Common myeloid progenitor, CD34-positive (primary cell): Measurements from ENCODE around the gene MATN1.

Experiments
- CTCF ChIA-PET: fragments of 350-600 bp; sonication (Branson Sonifier 250); formaldehyde crosslinking; loops from one replicate; lab custom pipeline; 2021; ENCODE audit warnings: antibody characterized with exemption; lab: Charles Lee
- POLR2A ChIA-PET: fragments of 350-600 bp; sonication (Branson Sonifier 250); formaldehyde crosslinking; loops from one replicate; lab custom pipeline; 2021; ENCODE audit warnings: antibody characterized with exemption; lab: Charles Lee
- DNase-seq, 3 donors: peaks; one replicate each; pipeline versions ENCODE4 v3.0.0 to v3.0.0-alpha.2; 2013
- H3K27ac ChIP-seq, 2 experiments: 1 replicate in 1 of 2; 2 replicates in 1 of 2; pipeline ENCODE4 v1.7.0; 2013; ENCODE audit warnings: inconsistent platforms in 2 of 2, low read length in 2 of 2, mild to moderate bottlenecking in 2 of 2, low read depth in 1 of 2, moderate library complexity in 1 of 2; ENCODE audit not compliant: severe bottlenecking in 2 of 2, insufficient read depth in 1 of 2, poor library complexity in 1 of 2
- H3K27me3 ChIP-seq, 5 experiments: replicated peaks in 2 of 5; 1 replicate in 3 of 5; 2 replicates in 2 of 5; pipeline versions ENCODE4 v1.6.1 to v1.7.0; 2013; ENCODE audit warnings: low read length in 4 of 5, mild to moderate bottlenecking in 2 of 5, moderate library complexity in 2 of 5, inconsistent platforms in 1 of 5; ENCODE audit not compliant: insufficient read depth in 5 of 5, control insufficient read depth in 4 of 5
- H3K36me3 ChIP-seq, 4 experiments: 1 replicate in 2 of 4; 2 replicates in 2 of 4; pipeline versions ENCODE4 v1.6.1 to v1.7.0; 2013; ENCODE audit warnings: low read length in 3 of 4, control low read depth in 1 of 4, mild to moderate bottlenecking in 1 of 4; ENCODE audit not compliant: control insufficient read depth in 4 of 4, insufficient read depth in 4 of 4
- H3K4me1 ChIP-seq, 4 experiments: 1 replicate in 3 of 4; 2 replicates in 1 of 4; pipeline versions ENCODE4 v1.6.1 to v1.7.1; 2013; ENCODE audit warnings: low read length in 3 of 4, mild to moderate bottlenecking in 3 of 4, control low read depth in 1 of 4, inconsistent platforms in 1 of 4, moderate library complexity in 1 of 4; ENCODE audit not compliant: control insufficient read depth in 4 of 4, insufficient read depth in 4 of 4; ENCODE audit errors: control extremely low read depth in 1 of 4
- H3K4me3 ChIP-seq, 7 experiments: 1 replicate in 4 of 7; 2 replicates in 3 of 7; pipeline versions ENCODE4 v1.5.1 to v1.7.0; 2013; ENCODE audit warnings: mild to moderate bottlenecking in 7 of 7, low read length in 6 of 7, moderate library complexity in 6 of 7, inconsistent platforms in 2 of 7, low read depth in 2 of 7, control low read depth in 1 of 7; ENCODE audit not compliant: insufficient read depth in 4 of 7, control insufficient read depth in 1 of 7; ENCODE audit errors: extremely low read depth in 1 of 7
- H3K9me3 ChIP-seq, 5 experiments: 1 replicate in 4 of 5; 2 replicates in 1 of 5; pipeline versions ENCODE4 v1.6.1 to v1.7.1; 2013; ENCODE audit warnings: low read length in 4 of 5, mild to moderate bottlenecking in 2 of 5, inconsistent platforms in 1 of 5, low read depth in 1 of 5, moderate library complexity in 1 of 5; ENCODE audit not compliant: control insufficient read depth in 4 of 5, insufficient read depth in 2 of 5; ENCODE audit errors: control extremely low read depth in 1 of 5
- WGBS: methylation state at CpG from one replicate; pipeline ENCODE4 v1.1.5; 2013; ENCODE audit not compliant: insufficient coverage; 5-methylcytosine and 5-hydroxymethylcytosine counted together

Gene MATN1

DNA sequence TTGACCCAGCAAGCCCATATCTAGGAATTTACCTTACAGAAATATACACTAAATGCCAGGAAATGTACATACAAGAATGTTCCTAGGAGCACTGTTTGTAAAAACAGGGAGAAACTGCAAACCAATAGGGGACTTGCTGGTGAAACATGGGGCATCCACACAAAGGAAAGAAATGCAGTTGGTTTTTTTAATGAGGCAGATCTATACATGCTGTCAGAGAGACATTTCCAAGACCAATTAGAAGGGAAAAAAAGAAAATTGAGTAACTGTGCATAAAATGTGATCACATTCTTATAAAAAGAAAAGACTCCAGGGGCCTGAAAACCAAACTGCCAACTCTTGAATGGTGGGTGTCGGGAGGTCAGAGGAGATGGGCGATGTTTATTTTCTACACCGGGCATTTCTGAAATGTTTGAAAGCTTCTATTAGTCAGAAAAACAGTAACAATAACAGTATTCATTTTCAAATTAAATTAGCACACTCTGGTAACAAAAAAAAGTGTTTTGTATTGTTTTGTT is 56.6 kb downstream of the MATN1 start:
- POLR2A ChIA-PET, result no interaction called here
- H3K4me1 ChIP-seq, result peaks cover 0 to 4% (median 0%) of the 10 kb centered on the region in 4 experiments
- H3K27me3 ChIP-seq, result peaks cover 0 to 7% (median 0%) of the 10 kb centered on the region in 5 experiments
- no CpG with 5 or more reads among the region's 3 CpGs for WGBS
- no peak overlapping the region for H3K4me3 ChIP-seq
- no peaks in the 10 kb centered on the region for H3K36me3 ChIP-seq
- no peaks in the 10 kb centered on the region for H3K9me3 ChIP-seq
- CTCF ChIA-PET, result interaction anchor here (0.7 kb wide), 1 partner anchor 1591 kb away, joined by 3 read pairs; no protein-coding TSS in a partner anchor
- no peak for DNase-seq
- H3K27ac ChIP-seq, result no peak overlapping the region

DNA sequence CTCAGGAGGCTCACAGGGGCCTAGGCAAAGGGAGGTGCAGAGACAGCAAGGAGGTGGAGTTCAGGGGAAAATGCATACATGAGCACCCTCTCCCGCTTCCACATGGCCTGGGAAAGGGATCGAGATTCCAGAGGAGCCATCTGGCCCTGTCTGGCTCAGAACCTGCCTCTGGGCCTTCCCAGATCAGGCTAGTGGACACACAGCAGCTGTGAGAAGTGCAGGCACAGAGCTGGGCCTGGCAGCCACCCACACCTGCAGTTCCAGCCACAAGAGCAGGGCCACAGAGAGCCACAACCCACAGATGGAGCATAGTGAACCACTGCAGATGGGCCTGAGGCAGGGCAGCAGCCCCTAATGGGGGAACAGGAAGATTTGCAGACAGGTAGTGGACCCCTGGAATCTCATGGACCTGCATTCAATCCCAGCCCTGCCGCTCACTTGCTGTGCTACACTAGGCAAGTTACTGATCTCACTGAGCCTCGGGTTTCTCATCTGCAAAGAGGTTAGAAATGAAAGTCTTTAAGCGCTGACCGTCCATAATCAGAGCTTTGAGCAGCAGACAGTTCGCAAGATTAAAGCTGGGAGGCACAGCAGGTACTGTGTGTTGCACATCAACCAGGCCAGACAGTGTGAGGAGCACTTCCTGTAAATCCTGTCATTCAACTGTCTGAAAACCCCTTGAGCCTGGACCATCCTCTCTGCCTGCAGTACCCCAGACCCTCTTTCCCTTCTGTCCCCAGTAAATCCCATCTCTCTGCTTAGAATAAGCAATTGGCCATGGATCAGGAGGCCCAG is 58.0 kb downstream of the MATN1 start:
- DNase-seq, result no peak
- Histone ChIP-seq H3K27me3 (peaks cover 0 to 7% (median 0%) of the 10 kb centered on the region in 5 experiments), H3K9me3 (no peaks in the 10 kb centered on the region), H3K27ac (no peak overlapping the region), H3K4me1 (peaks cover 0 to 4% (median 0%) of the 10 kb centered on the region in 4 experiments), H3K36me3 (no peaks in the 10 kb centered on the region), H3K4me3 (no peak overlapping the region)
- ChIA-PET CTCF (no interaction called here), POLR2A (interaction anchor here (0.6 kb wide), 1 partner anchor 1645 kb away, joined by 7 read pairs; no protein-coding TSS in a partner anchor)
- 93% methylated on average over 7 of the region's 7 CpGs for WGBS

DNA sequence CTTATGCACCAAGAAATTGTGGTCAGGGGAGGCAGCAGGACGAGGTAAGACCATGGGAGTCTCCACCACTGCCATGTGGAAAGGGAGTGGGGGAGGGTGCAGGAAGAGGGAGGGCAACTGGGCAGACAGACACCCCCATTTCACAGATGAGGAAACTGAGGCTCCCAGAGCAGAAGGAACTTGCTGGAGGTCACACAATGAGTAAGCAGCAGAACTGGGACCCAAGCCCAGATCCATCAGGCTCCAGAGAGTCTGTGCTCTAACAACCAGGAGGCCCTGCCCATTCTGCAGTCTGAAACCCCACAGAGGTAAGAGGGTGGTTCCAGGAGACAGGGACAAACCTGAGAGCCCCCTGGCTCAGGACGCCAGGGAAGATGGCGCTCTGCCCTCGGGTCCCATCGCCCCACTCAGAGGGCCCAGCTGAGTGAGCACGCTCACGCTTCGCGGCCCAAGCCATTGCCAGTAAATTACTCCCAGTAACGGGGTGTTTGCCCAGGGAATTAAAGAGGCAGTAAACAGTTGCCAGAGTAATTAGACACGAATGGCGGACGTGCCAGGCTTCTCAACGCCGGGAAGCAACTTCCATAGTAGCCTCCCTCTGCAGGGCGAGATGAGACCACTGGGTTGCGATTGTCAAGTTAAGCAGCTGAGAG is 59.2 kb downstream of the MATN1 start:
- ChIA-PET CTCF (no interaction called here), POLR2A (no interaction called here)
- no peaks in the 10 kb centered on the region for H3K9me3 ChIP-seq
- WGBS, result 94% methylated on average over 17 of the region's 17 CpGs
- no peak overlapping the region for H3K4me3 ChIP-seq
- peaks cover 0 to 4% (median 0%) of the 10 kb centered on the region in 4 experiments for H3K4me1 ChIP-seq
- H3K27ac ChIP-seq, result no peak overlapping the region
- no peaks in the 10 kb centered on the region for H3K36me3 ChIP-seq
- peaks cover 0 to 15% (median 0%) of the 10 kb centered on the region in 5 experiments for H3K27me3 ChIP-seq
- DNase-seq, result no peak

DNA sequence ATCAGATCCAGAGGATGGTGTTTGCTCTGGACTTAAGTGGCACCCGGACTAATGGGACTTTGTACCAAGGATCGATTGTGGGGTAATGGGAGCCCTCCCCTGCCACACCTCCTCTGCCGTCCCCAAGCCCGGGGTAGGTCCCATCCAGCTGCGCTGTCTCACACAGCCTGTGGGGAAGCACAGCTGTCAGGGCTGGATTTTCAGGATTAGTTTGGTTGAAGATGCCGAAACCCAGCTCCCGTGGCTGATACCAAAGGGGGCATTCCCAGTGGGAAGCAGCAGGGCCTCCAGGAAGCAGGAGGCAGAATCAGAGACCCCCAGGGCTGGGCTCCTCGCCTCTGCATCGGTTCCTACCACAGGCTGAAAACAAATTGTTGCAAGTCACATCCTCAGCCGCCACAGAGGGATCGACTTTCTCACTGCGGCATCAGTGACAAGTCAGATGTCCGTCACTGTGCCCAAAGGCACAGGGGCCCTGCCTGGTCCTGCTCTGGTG is 59.7 kb downstream of the MATN1 start:
- Histone ChIP-seq H3K4me1 (peaks cover 0 to 4% (median 0%) of the 10 kb centered on the region in 4 experiments), H3K36me3 (no peaks in the 10 kb centered on the region), H3K4me3 (no peak overlapping the region), H3K9me3 (no peaks in the 10 kb centered on the region), H3K27me3 (peaks cover 0 to 15% (median 0%) of the 10 kb centered on the region in 5 experiments), H3K27ac (no peak overlapping the region)
- no peak for DNase-seq
- CTCF ChIA-PET, result no interaction called here
- 62% methylated on average over 10 of the region's 13 CpGs for WGBS
- POLR2A ChIA-PET, result no interaction called here

DNA sequence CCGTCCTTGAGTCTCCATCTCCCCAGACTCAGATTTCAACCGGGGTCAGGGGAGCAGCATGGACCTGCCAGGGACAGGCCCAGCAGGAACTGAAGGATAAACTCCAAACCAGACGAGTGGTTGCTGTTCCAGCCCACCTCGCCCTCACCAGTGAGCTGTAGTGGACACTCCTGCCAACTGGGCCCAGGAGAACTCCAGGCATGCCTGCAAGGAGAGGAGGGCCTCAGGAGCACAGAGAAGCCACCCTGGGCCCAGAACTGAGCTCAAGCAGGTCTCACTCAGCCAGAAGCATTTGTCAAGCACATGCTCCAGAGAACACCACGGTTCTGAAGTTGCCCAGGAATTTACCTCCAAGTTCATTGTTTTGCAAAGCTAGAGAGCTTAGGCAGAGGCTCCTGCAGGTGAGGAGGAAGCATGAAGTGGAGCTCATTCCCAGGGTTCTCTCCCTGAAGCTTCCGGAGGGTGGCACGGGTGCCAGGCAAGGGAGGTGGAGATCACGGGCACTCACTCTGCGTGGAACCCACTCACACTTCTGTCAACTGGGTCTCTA is 61.0 kb downstream of the MATN1 start:
- CTCF ChIA-PET, result no interaction called here

DNA sequence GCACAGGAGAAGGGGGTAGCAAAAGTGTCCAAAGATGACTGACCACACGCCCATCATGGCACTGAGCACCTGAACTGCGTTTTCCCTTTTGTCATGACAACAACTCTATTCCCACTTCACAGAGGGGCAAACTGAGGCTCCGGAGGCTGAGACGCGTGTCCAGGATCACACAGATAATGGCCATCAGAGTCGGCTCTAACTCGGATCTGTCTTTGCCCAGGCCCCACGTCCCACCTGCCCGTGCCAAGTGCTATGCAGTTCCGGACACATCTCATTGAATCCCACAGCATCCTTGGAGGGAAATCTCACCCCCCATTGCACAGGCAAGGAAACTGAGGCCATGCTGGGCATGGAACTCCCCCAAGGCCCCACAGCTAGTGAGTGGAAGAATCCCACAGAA is 62.1 kb downstream of the MATN1 start:
- POLR2A ChIA-PET, result no interaction called here
- CTCF ChIA-PET, result no interaction called here
- Histone ChIP-seq H3K27me3 (peaks cover 0 to 27% (median 0%) of the 10 kb centered on the region in 5 experiments), H3K27ac (no peak overlapping the region), H3K9me3 (no peaks in the 10 kb centered on the region), H3K36me3 (no peaks in the 10 kb centered on the region), H3K4me1 (no peaks in the 10 kb centered on the region), H3K4me3 (no peak overlapping the region)
- DNase-seq, result no peak
- 98% methylated on average over 9 of the region's 10 CpGs for WGBS

More for the DNA sequence above, 61.0 kb downstream of the MATN1 start:
- Histone ChIP-seq H3K4me1 (no peaks in the 10 kb centered on the region), H3K4me3 (no peak overlapping the region), H3K9me3 (no peaks in the 10 kb centered on the region), H3K36me3 (no peaks in the 10 kb centered on the region), H3K27ac (no peak overlapping the region), H3K27me3 (peaks cover 0 to 22% (median 0%) of the 10 kb centered on the region in 5 experiments)
- POLR2A ChIA-PET, result no interaction called here
- DNase-seq, result no peak
- whole genome bisulfite sequencing, result 78% methylated on average over 7 of the region's 9 CpGs
